K562 (cell line): Measurements from ENCODE around the gene CAPZB. TPM values are rescaled to one million over a fixed set of nuclear protein-coding genes. Genes with fewer than 3 reads are reported as not detected.

Experiments
- AFF4 ChIP-seq: sonication (generic); formaldehyde crosslinking; IDR thresholded peaks from 2 replicates; pipeline ENCODE4 v1.8.0; 2023; ENCODE audit warnings: mild to moderate bottlenecking, missing genetic modification reagents
- CREM ChIP-seq: IDR thresholded peaks from 2 replicates; pipeline ENCODE4 v1.6.1; 2014; ENCODE audit warnings: antibody characterized with exemption, low read depth
- CTBP1 ChIP-seq: fragments of 450-650 bp; IDR thresholded peaks from 2 replicates; pipeline ENCODE4 v1.6.1; 2016; ENCODE audit warnings: borderline replicate concordance
- DEAF1 ChIP-seq: fragments of 450-650 bp; formaldehyde crosslinking; IDR thresholded peaks from 2 replicates; pipeline ENCODE4 v1.4.0; 2020; ENCODE audit warnings: mild to moderate bottlenecking, moderate library complexity
- EP300 ChIP-seq: IDR thresholded peaks from 2 replicates; pipeline ENCODE4 v1.6.1; 2012; ENCODE audit warnings: low read length, improper control_type of control experiment
- MAX ChIP-seq: sonication (generic); formaldehyde crosslinking; IDR thresholded peaks from 2 replicates; pipeline ENCODE4 v1.9.0; 2022; ENCODE audit warnings: mild to moderate bottlenecking, missing genetic modification reagents
- MIER1 ChIP-seq: fragments of 450-650 bp; IDR thresholded peaks from 2 replicates; pipeline ENCODE4 v1.6.1; 2016; ENCODE audit warnings: antibody characterized with exemption, mild to moderate bottlenecking, low read depth
- MTA3 ChIP-seq: fragments of 450-650 bp; formaldehyde crosslinking; IDR thresholded peaks from 2 replicates; pipeline ENCODE4 v1.6.1; 2017; ENCODE audit warnings: mild to moderate bottlenecking, borderline replicate concordance
- PATZ1 ChIP-seq: fragments of 250-450 bp; sonication (Bioruptor Pico); IDR thresholded peaks from 2 replicates; pipeline ENCODE4 v1.5.0; 2020; ENCODE audit warnings: mild to moderate bottlenecking, borderline replicate concordance
- PHF21A ChIP-seq: fragments of 450-650 bp; IDR thresholded peaks from 2 replicates; pipeline ENCODE4 v1.6.1; 2017; ENCODE audit warnings: low read depth, borderline replicate concordance
- RAD21 ChIP-seq, 2 experiments: fragments of 250-450 bp in 1 of 2; fragments of 450-650 bp in 1 of 2; sonication (Bioruptor Pico) in 1 of 2; formaldehyde crosslinking in 1 of 2; IDR thresholded peaks in 1 of 2; conservative IDR thresholded peaks in 1 of 2; 2 replicates each; pipeline versions ENCODE4 v1.4.0 to v1.8.0; 2020 to 2022; ENCODE audit warnings: mild to moderate bottlenecking in 2 of 2, moderate library complexity in 1 of 2
- RB1 ChIP-seq: fragments of 450-650 bp; IDR thresholded peaks from 2 replicates; pipeline ENCODE4 v1.6.1; 2017; ENCODE audit warnings: low read depth, mild to moderate bottlenecking
- SMARCE1 ChIP-seq: fragments of 450-650 bp; IDR thresholded peaks from 2 replicates; pipeline ENCODE4 v1.7.1; 2016; ENCODE audit warnings: mild to moderate bottlenecking
- SP1 ChIP-seq: sonication (generic); formaldehyde crosslinking; IDR thresholded peaks from 2 replicates; pipeline ENCODE4 v1.8.1; 2022; ENCODE audit warnings: mild to moderate bottlenecking, missing genetic modification reagents
- SPI1 ChIP-seq: IDR thresholded peaks from 2 replicates; pipeline ENCODE4 v1.6.1; 2011; ENCODE audit warnings: low read depth, low read length, control low read depth, borderline replicate concordance
- THRB ChIP-seq: fragments of 450-650 bp; formaldehyde crosslinking; conservative IDR thresholded peaks from 2 replicates; pipeline ENCODE4 v1.4.0; 2022; ENCODE audit warnings: mild to moderate bottlenecking, missing genetic modification characterization
- ZBTB7A ChIP-seq: IDR thresholded peaks from 2 replicates; pipeline ENCODE4 v1.6.1; 2011; ENCODE audit warnings: low read depth, mild to moderate bottlenecking, low read length, moderate library complexity, borderline replicate concordance; ENCODE audit not compliant: control insufficient read depth
- polyA plus RNA-seq, 8 experiments: library from polyadenylated mRNA; depleted of rRNA in 4 of 8; stranded (reverse) in 5 of 8; unstranded in 3 of 8; fragments of >200 nt; fragmentation: Nextera tagmentation in 2 of 8; fragmentation: Illumina TruSeq in 1 of 8; extraction: Ambion mirVana in 2 of 8; extraction: Trizol in 1 of 8; gene quantifications; 2 replicates each; pipeline versions ENCODE4 v1.2.1 to v1.2.3, GENCODE V29; 2011 to 2014; ENCODE audit warnings: inconsistent platforms in 1 of 8, missing spikeins in 1 of 8
- total RNA-seq, 7 experiments: library from RNA; depleted of rRNA in 6 of 7; stranded (reverse); fragments of >200 nt in 6 of 7; fragmentation: Illumina TruSeq in 2 of 7; extraction: Trizol in 2 of 7; gene quantifications; 2 replicates each; pipeline versions ENCODE4 v1.2.1 to v1.2.3, GENCODE V29; 2011 to 2021; ENCODE audit warnings: low replicate concordance in 1 of 7

The CAPZB gene
- total and polyA plus RNA-seq, 9 of the 15 experiments (the other 6 are each of a cell fraction or from before 2014, with no cell fraction given), result 57.6 to 297 (median 125) TPM

GRCh38 chr1:19468397-19468956 lies 16.9 kb downstream of the CAPZB start (continued):
- TF ChIP-seq PATZ1 (CRISPR knock-in tag) (no peak), THRB (CRISPR knock-in tag) (0 out of 2 replicates have a peak, but pooled peaks have one; percentile 17), MIER1 (no peak), MTA3 (0 out of 2 replicates have a peak, but pooled peaks have one; percentile 26), AFF4 (CRISPR knock-in tag) (no peak), PHF21A (peak; percentile 26; the same call in 1 of the 2 replicates), MAX (CRISPR knock-in tag) (no peak), SPI1 (peak; percentile 80), SP1 (CRISPR knock-in tag) (0 out of 2 replicates have a peak, but pooled peaks have one; percentile 21), CTBP1 (peak; percentile 37; the same call in 1 of the 2 replicates), RB1 (peak; percentile 6; the same call in 1 of the 2 replicates), SMARCE1 (0 out of 2 replicates have a peak, but pooled peaks have one; percentile 22), DEAF1 (CRISPR knock-in tag) (0 out of 2 replicates have a peak, but pooled peaks have one; percentile 21), ZBTB7A (peak; percentile 72; the same call in 1 of the 2 replicates), RAD21 (CRISPR knock-in tag; conservative IDR thresholded peaks at IDR 0.05 in 1 of 2, IDR thresholded peaks at IDR 0.05 in 1 of 2) (peak; percentile 42 to 58), EP300 (peak; percentile 10; the same call in 1 of the 2 replicates), CREM (peak; percentile 66; the same call in 1 of the 2 replicates)
